Bone marrow (tissue), 2 donors: ENCODE data around the gene PEBP1.

Experiments used
- DNase-seq, 2 donors: peaks; one replicate each; lab custom pipeline; 2025; lab: John Stamatoyannopoulos, UW

The PEBP1 gene

DNA sequence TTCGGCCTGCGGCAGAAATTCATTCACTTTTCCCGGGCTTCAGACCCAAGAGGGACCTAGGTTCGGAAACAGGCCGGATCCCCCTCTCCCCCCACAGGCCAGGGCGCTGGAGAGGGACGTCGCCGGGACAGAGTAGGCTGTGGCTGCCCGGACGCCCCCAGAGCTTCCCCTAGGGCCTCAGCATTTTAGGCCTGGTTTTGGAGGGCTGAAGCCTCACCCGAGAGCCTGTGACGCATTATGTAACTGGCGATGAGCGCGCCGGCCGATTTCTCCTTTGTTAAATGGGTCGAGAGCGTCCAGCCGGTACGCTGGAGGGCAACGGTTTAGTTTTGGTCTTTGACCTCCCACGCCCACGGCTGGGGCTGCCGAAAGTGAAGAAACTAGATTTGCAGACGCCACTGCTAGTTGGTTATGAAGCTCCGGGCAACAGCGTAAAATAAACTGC, 657 bp downstream of the PEBP1 start:
- DNase-seq: peak in 1 of 2 donors; percentile 34

DNA sequence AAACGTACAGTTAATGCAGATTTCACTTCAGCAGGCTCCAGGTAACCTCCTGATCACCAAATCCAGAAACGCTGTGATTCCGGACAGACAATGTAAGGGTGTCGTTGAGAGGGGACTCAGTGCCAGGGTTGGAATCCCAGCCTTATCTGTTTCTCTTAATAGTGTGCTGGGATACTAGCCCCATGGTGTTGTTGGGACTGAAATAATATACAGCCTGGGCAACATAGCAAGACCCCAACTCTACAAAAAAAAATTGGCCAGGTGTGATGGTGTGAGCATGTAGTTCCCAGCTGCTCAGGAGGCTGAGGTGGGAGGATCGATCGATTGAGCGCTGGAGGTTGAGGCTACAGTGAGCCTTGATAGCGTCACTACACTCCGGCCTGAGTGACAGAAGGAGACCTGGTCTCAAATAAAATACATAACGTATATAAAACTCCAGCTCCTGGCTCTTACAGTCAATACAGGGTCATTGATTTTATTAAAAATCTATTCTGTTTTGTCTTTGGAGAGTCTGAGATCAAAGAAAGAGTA, 1.3 kb downstream of the PEBP1 start:
- DNase-seq: no peak

DNA sequence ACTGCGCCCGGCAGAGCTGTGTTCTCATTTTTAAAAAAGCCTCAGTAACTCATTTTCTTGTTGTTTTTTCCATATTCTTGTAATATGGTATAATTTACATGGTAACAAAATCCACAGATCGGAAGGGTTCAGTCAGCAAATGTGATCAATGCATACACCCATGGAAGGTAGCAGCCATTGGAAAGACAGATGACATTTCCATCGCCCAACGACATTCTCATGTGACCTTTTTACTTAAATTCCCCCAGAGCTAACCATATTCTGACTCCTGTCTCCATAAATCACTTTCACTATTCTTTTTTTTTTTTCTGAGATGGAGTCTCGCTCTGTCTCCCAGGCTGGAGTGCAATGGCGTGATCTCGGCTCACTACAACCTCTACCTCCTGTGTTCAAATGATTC, 4.9 kb downstream of the PEBP1 start:
- DNase-seq: no peak

DNA sequence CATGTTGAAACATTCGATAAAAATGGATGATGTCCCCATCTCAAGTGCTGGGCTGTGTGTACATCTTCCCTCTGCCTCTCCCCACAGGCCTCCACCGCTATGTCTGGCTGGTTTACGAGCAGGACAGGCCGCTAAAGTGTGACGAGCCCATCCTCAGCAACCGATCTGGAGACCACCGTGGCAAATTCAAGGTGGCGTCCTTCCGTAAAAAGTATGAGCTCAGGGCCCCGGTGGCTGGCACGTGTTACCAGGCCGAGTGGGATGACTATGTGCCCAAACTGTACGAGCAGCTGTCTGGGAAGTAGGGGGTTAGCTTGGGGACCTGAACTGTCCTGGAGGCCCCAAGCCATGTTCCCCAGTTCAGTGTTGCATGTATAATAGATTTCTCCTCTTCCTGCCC, 8.6 kb downstream of the PEBP1 start:
- no peak for DNase-seq

DNA sequence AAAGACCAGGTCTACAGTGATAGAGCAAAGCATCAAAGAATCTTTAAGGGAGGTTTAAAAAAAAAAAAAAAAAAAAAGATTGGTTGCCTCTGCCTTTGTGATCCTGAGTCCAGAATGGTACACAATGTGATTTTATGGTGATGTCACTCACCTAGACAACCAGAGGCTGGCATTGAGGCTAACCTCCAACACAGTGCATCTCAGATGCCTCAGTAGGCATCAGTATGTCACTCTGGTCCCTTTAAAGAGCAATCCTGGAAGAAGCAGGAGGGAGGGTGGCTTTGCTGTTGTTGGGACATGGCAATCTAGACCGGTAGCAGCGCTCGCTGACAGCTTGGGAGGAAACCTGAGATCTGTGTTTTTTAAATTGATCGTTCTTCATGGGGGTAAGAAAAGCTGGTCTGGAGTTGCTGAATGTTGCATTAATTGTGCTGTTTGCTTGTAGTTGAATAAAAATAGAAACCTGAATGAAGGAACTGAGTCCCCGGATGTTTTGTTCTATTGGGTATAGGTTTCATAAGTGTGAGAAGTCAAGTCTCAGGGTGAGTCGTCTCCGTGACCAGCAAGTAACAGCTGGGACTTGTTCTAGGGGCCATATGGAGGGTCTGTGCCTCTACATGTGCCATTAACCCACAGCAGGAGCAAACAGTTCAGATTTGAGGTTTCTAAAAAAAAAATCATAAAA, 9.3 kb downstream of the PEBP1 start:
- no peak for DNase-seq

DNA sequence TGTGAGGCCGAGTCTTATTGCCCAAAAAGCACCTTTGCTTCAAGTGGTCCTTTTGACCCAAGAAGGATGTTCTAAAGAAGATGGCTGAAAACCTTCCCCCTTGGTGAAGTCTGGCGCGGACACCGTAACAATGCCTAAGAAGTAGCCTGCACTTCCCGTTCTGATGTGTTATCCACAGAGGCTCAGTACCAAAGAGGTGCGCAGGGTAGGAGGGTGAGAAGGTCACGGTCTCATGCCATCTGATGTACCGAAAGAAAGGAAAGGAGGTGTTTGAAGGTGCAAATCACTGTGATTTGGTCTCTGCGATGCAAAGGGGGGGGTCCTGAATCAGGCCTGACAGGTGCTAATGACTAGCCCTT, 9.9 kb downstream of the PEBP1 start:
- DNase-seq: no peak

DNA sequence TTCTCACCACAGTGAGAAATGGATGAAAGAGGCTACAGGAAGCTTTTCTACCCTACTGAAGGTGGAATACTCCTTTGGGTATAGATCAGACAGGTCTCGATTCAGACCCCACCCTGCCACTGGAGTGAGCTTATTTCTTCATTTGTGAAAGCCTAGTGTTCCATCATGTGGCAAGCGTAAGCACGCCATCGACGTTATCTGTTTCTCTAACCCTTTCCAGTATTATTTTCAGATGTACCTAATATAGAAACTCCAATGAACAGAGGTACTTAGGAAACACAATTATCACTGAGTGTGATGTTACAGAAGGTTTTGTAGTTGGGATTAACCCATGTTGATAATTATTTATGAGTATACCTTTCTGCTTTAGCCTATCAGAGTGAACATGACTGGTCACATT, 12.4 kb downstream of the PEBP1 start:
- no peak for DNase-seq

DNA sequence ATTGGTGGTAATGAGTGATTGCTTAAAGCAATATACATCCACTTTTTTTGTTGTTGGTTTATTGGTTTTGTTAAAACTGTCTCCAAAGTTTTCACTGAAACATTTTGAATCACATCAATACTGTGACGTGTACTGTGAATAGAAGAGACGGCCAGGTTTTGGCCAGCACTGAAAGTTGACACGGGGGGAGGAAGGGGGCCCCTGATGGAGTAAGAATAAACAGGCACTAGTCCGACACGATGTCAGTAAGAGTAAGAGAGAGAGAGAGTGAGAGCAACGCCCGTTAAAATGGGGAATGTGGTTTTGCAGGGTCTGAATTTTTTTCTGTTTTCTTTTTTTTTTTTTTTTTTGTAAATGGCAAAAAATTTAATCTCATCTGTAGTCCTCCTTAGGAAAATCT, 14.7 kb downstream of the PEBP1 start:
- no peak for DNase-seq

DNA sequence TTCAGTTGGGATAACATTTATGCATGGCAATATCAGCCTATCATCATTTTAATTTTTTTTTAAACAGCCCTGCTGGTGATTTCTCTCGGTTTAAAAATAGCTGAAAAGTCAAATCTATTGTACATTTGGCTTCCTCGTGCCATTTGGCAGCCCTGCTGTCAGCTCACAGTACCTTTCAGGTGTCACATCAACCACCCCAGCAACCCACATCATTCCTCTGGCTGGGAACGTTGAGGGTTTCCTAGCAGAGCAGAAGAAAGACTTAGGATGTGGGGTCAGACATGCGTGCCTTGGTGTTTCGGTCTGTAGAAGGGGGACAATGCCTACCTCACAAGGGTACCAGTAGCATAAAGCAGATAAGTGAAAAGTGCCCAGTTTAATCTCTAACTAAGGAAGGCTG, 15.8 kb downstream of the PEBP1 start:
- no peak for DNase-seq

DNA sequence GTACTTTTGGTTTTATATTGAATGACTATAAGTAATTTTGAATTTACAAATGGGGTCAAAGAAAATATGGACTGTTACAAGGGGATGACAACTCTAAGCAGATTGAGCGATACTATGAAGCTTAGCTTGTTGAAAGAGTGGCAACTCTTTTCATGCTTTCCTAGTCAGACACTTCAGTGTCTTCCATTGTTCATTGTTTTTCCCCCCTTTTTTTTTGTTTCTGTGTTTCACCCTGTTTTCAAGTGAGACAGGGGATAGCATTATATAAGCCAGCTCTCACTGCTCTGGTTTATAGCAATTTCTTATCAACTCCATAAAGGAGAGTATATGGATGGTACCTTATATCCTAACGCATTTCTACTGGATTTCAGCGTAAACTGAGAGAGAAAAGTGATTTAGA, 24.6 kb downstream of the PEBP1 start:
- DNase-seq: no peak

DNA sequence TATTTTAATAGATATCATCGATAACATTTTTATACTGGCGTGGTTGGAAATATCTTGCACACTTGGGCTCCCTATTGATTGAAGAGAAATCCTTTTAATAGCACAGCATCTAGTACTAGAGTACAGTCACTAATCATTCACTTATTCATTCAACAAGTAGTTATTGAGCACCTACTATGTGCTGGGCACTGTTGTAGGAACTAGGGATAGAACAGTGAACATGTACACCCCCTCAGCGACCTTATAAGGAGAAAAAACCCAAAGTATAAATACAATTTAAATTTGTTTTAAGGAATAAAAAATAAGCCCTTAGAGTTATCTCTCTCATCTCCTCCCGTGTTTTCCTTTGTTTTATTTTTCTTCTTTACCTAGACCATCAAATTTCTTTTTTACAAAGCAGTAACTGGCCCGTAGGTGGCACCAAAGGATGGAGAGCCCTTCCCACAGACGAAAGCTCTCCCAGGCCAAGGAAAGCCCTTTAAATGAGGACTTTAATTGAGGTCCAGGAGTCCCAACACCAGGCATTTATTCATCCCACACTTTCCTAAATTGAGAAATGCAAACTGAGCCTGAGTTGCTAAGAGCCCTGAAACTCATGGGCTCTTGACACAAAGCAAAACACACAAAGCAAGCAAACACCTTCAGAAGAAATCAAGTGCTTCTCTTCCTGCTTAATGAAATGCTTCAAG, 29.0 kb downstream of the PEBP1 start:
- DNase-seq: no peak

DNA sequence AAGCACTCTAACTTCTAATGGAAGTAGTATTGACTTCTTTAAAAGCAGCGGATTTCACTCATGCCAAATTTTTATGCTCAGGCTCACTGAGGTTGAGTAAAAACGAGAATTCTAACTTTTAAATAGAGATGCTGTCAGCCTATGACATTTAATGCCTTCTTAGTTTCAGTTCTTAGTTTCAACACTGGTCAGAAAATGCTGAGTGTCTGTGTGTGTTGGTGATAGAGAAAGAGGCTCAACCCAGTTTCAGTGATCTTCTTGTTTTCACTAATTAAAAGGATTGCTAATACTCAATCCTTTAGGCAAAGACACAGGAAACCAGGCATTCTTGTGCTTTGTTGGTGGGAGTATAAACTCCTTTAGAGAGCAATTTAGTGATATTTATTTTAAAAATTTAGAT, 31.0 kb downstream of the PEBP1 start:
- DNase-seq: no peak

DNA sequence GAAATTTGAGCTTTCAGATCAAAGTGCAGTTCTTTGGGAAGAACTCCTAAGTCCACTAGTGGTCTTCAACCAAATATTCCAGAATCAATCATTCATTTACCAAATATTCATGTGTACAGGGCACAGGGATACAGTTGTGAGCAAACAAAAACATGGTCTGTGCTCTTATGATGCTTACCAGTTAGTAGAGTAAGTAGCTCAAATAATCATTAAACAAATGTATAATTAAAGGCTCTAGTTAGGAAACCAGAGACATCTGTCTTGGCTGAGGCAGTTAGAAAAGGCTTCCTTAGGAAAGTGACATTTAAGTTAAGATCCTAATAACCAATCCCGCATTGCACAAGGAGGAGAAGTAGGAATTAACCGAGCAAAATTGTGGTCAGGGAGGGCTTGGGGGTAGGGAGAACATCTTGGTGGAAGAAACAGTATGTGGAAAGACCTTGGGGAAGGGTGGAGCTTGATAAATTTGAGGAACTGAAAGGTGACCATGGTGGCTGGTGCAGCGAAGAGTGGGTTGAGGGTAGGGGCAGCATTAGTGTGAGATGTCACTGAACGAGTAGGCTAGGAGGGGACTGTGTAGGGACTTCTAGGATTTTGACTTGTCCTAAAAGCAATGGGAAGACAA, 40.0 kb downstream of the PEBP1 start:
- no peak for DNase-seq

DNA sequence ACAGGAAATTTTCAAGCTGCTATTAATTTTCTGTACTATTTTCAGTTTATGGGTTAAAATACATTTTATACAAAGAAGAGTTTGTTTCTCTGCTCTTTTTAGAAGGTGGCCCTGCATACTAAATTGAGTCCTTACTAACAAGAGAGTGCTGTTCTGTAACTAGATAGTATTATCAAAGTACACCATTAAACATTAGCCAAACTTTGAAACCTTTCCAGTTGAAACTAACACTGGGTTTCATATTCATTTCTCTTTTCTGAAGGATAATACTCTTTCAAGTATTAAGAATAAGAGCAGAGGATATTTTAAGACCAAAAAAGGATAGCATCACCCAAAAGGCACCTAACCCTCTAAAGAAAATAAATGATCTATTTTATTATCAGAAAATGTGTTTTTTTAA, 47.2 kb downstream of the PEBP1 start:
- no peak for DNase-seq

DNA sequence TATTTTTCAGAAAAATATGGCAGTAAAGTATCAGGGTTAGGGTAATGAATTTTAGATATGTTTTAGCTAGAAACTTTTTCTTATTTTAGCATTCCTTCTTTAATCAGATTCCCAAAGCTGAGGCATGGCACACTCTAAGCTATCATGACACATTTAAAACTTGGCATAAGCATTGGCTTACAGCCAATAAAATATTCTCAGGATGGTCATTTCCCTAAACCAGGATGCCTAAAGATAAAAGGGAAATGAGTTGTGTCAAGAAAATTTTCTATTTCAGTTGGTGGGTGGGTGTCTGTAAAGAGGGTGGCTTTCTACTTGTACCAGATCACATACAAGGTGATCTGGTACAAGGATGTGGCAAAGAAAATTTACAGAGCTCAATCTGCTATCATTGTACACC, 47.8 kb downstream of the PEBP1 start:
- no peak for DNase-seq

DNA sequence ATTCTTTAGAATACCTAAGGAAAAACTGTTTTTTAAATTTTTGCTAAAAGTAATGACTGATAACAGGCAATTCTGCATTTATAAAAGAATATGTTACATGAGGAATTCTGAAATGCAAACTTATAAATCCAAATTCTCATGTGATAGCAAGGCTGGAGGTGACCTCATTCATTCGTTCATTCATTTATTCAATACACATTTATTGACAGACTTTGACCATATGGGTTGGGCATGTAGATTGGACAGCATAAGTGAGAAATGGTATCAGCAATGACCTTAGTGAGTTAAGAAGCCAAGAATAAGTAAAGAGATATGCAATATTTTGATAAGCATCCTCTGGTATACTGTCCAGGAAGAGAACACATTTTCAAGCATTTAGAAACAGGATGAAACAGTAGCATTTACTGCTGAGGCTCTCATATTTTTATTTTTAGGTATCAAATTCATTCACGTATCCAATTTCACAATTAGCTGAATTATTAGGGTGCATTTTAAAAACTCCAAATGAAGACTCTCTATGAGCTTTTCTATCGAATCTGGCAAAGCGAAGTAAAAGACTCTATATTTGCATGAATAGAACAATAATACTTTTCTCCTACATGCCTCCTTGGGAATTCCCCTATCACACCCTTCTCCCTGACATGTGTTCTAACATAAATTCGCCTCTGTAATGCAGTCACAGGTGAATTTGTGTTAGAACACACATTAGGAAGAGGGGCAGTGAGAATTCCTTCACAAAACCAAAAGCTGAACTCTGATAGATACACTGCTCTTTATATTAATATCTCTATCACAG, 49.9 kb downstream of the PEBP1 start:
- DNase-seq: no peak

DNA sequence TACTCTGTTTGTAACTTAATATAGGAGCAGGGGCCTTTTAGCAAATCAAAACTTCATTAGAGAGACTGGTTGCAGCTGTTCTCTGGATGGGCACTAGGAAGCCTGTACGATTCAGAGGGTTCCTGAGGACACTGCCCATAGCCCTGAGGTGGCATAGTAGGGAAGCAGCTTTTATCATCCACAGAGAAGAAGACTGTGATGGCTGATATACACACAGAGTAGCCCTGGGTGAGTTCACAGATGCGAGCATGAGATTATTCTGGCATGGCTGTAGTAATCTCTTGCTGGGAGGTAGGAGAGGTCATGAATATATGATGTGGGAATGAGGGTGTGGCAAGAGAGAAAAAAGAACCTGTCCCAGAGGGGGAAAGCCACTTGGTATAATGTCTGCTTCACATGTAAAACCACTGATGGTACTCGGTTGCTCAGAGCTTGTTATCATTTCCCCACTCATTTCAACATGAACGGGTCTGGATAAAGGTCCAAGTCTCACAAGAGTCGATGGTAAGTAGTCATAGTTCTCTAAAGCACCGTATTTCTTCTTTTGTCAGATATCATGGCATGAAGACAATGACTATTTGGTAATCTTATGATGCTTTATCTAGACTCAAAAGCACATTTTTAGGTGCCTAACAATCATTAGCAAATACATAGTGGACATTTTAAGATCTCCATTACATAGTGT, 52.0 kb downstream of the PEBP1 start:
- DNase-seq: no peak

DNA sequence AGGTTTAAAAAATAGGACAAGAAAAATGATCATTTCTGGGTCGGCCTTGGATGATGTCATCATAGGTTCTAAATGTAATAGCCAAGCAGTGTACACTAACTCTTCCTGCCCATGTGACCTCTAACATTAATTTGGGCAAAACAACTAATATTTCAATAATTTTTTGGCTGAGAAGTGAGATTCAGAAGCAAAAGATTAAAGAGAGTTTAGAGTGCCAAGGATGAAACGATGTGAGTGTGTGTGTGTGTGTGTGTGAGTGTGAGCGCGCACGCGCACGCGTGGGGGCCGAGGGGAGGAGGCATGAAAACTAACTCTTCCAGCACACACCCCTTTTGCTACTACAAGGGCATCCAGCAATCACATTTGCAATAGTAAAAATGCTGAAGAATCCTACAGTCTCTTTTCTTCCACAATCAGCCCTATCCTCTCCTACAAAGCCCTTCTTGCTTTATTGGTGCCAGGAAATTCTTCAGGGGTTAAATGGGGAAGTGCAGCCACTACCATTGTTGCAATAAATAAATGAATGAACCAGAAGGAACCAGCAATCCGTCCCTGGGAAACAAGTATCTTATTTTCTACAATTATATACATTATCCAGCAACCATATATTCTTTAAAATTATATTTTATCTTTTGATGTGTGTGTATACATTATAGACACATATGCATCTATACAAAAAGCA, 52.9 kb downstream of the PEBP1 start:
- no peak for DNase-seq

DNA sequence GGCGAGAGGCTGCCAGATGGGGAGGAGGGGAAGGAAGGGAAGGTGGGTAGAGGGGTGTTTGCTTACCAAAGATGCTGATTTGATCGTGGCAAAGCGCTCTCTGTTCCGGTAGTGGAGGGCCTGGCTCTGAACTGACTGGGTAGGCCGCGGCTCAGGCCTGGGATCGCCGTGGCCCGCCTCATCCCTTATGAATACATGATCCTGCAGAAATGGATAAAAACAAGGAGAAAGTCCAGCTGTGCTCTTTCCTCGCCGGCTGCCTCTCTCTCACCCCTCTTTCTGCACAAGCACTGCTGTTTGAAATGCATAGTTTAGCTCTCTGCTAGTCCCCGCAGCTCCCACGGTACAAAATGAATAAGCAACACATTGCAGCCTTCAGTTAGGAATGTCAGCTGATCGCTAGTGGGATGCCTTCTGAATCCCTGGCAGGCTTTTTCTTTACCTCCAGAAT, 53.8 kb downstream of the PEBP1 start:
- no peak for DNase-seq

DNA sequence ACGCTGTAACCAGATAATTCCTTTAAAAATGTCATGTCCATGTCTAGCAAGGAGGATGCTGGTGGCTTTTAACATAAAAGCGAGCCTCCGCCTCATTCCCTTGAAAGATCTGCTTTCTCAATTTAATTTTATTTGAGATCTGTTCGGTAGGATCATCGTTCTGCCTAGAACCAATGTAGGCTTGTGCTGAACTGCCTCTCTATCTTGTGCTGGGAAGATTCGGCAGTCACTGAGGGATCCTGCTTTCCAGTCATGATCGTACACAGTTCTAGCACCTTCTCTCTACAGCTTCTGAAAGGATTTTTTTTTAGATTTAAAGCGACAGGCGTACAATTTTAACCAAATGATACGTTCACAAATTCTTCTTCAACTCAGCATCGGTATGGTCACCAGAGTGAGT, 54.3 kb downstream of the PEBP1 start:
- DNase-seq: no peak

DNA sequence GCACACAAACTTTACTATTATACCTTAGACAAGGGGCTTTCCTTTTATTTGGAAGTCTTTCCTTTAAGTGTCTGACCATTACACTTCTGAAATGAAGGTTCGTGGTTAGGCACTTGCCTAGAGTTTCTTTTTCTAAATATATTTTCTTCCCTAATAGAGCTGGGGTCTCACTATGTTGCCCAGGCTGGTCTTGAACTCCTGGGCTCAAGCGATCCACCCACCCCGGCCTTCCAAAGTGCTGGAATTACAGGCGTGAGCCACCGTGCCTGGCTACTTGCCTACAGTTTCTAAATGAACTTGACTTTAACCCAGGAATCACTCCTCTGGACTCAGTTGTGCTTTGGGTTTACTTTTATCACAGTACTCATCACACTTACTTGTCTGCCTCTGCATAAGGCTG, 57.6 kb downstream of the PEBP1 start:
- no peak for DNase-seq
